HL-60 (cell line): Measurements from ENCODE around the gene SOX8.

Experiments used
- CTCF ChIP-seq: IDR thresholded peaks from one replicate; pipeline ENCODE4 v1.5.1; 2011; ENCODE audit warnings: low read length, control low read depth, inconsistent platforms; ENCODE audit not compliant: insufficient read depth
- REST ChIP-seq: IDR thresholded peaks from 2 replicates; pipeline ENCODE4 v1.6.1; 2012; ENCODE audit warnings: low read depth; ENCODE audit not compliant: insufficient replicate concordance

- TF ChIP-seq CTCF (no peak), REST (no peak)
Observed at GRCh38 chr16:963913-964312, 17.7 kb upstream of the SOX8 start.
